Erythroblast (primary cell): ENCODE data around the gene NBEAL2.

Experiments used
- GATA1 ChIP-seq: IDR thresholded peaks from 2 replicates; pipeline ENCODE4 v1.6.1; 2011; ENCODE audit warnings: low read depth, mild to moderate bottlenecking, control low read depth, low read length, moderate library complexity
- POLR2A ChIP-seq: IDR thresholded peaks from 2 replicates; pipeline ENCODE4 v1.6.1; 2011; ENCODE audit warnings: mild to moderate bottlenecking, low read length

DNA sequence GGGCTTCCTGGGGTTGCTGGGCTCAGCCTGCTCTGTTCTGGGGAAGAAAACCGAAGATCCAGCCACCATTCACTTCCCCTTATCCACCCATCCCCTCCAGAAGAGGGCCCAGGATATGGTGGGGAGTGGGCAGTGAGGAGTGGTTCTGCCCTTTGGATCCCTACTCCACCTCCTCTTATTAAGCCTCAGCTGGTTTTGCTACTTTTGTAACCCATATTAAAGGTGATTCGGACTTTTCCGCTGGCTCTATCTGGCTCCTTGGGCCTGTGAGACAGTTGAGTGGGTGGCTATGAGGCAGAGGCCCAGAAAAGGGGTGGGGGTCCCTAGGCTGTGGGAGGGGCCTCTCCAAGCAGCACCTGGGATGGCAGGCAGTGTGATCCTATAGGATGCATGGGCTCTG, 33.8 kb downstream of the NBEAL2 start:
- TF ChIP-seq POLR2A: no peak
- no peak for TF ChIP-seq GATA1
